Right lobe of liver (tissue), 6 donors: Measurements from ENCODE around the gene MKS1. TPM values are rescaled to one million over a fixed set of nuclear protein-coding genes. Genes with fewer than 3 reads are reported as not detected.

Source experiments
- ATAC-seq, 4 donors: fragments of 200-7000 bp; cut with Tn5 transposase; one replicate each; pipeline ENCODE4 v1.9.1; 2020; ENCODE audit warnings: mild to moderate bottlenecking in 4 of 4, moderate library complexity in 4 of 4
- DNase-seq, 3 donors: peaks; one replicate each; pipeline ENCODE4 v3.0.0-alpha.2; 2020
- H3K27ac ChIP-seq, 3 donors: fragments of 200-600 bp; one replicate each; pipeline ENCODE4 v1.8.0; 2022
- H3K27me3 ChIP-seq, 2 donors: fragments of 200-600 bp; one replicate each; pipeline ENCODE4 v1.8.0; 2022
- H3K36me3 ChIP-seq, 4 donors: fragments of 200-600 bp; sonication (generic) in 1 of 4; one replicate each; pipeline versions ENCODE4 v1.5.1 to v1.8.0; 2017 to 2022; ENCODE audit warnings: control low read depth in 1 of 4
- H3K4me1 ChIP-seq, 4 donors: fragments of 200-600 bp; sonication (generic) in 1 of 4; one replicate each; pipeline versions ENCODE4 v1.5.1 to v1.8.0; 2017 to 2022; ENCODE audit warnings: control low read depth in 1 of 4
- H3K4me3 ChIP-seq, 3 donors: fragments of 200-600 bp; one replicate each; pipeline ENCODE4 v1.8.0; 2022
- H3K9me3 ChIP-seq, 4 donors: fragments of 200-600 bp; sonication (generic) in 1 of 4; one replicate each; pipeline versions ENCODE4 v1.5.1 to v1.8.0; 2017 to 2022; ENCODE audit warnings: control low read depth in 1 of 4
- POLR2A ChIP-seq: fragments of 450-650 bp; IDR thresholded peaks from one replicate; pipeline ENCODE4 v1.6.1; 2017; ENCODE audit warnings: antibody characterized with exemption, mild to moderate bottlenecking
- WGBS: methylation state at CpG from one replicate; pipeline ENCODE4 v1.1.6; 2018; ENCODE audit warnings: low coverage, low lambda C conversion rate; ENCODE audit not compliant: insufficient coverage; ENCODE audit errors: missing lambda C conversion rate; 5-methylcytosine and 5-hydroxymethylcytosine counted together
- intact Hi-C, 2 donors: fragments of 100-400 bp; cut with DNase I; formaldehyde crosslinking; loops; one replicate each; pipeline versions ENCODE4 v1.11.2 to v1.14.1; 2022
- long read RNA-seq: library from polyadenylated mRNA; unstranded; transcript quantifications from one replicate; pipeline ENCODE4 v2.0.0, GENCODE V29; 2019
- total RNA-seq, 6 experiments: library from RNA; depleted of rRNA in 2 of 6; stranded (reverse); fragments of >200 nt in 2 of 6; fragmentation: NEBNext Ultra II Directional in 3 of 6; extraction: Animal tissue kit (Norgen Biotek cat#: 25700) in 3 of 6; gene quantifications; one replicate each; pipeline versions ENCODE4 v1.1.0 to v1.2.4, GENCODE V29; 2016 to 2023
- TF ChIP-seq, protein P1 (sequence below), 4 donors: fragments of 200-600 bp in 3 of 4; fragments of 450-650 bp in 1 of 4; IDR thresholded peaks; one replicate each; pipeline versions ENCODE4 v1.5.1 to v1.8.0; 2016 to 2022; ENCODE audit warnings: antibody characterized with exemption in 4 of 4, mild to moderate bottlenecking in 2 of 4
- donor health status: DM: no; HTN: yes; CAD: no.
- donor health status: DM: no; HTN: no; CAD: no.
- donor health status: DM: no; HTN: no; CAD: no.
- donor health status: DM: no; HTN: yes; CAD: no.
- donor health status: DM: no; HTN: yes; CAD: no.

MKS1 gene
- total RNA-seq = 1 to 10 TPM; 3.3 to 9.2 (median 7.2) TPM
- long read RNA-seq, partial matches to known transcripts = 2 of 2 reads
- long read RNA-seq, other reads (novel, unspliced or antisense) = 0 of 2 reads

DNA sequence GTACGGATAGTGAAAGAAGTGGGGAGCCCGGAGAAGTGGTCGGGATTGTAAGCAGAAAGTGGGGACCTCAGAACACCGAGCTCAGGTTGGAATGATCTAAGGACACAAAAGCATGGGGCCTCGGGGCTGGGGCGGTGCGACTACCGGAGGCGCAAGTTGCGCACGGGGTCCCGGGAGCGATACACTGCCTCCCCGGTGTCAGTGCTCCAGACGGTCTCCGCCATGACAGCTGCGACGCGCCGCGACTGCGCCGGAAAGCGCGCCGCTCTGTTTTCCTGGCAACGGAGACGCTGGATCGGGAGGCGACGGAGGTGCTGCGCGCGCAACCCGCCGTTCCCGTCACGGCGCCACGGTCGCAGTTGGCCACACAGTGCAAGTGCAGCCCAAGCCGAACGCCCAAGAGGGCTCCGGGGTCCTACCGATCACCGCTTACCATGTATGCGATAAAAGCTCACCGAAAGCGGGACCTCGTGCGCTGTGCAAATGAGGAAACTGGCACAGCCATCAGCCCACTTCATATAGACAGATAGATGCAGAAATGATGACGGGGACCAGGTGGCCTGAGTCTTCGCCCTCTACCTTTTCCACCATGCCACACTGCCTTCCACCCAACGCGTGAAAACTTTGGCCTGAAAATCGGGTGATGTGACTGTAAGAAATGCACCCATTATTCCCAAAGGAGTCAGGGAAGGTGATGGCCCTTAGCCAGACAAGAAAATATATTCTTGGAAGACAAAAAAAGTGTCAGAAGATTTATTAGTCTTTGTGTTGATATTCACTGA is at the start of gene MKS1:
MKS1 (minus strand) TSS at position 249 of the 782 bp plus-strand sequence; CDS start at position 224, 25 bp downstream.
- ATAC-seq (peak; percentile 98 to 99 (median 99)), DNase-seq (peak; percentile 94 to 96 (median 95))
- intact Hi-C loops = no loop called here
- Histone ChIP-seq H3K36me3 (no peaks in the 10 kb centered on the region), H3K27me3 (no peaks in the 10 kb centered on the region), H3K27ac (peak within 1 kb of the TSS; percentile 28 to 55 (median 36)), H3K4me3 (peak within 1 kb of the TSS; percentile 67 to 85 (median 84)), H3K9me3 (no peaks in the 10 kb centered on the region), H3K4me1 (peaks cover 0 to 3% (median 0%) of the 10 kb centered on the region in 4 donors)
- TF ChIP-seq, protein P1, sequence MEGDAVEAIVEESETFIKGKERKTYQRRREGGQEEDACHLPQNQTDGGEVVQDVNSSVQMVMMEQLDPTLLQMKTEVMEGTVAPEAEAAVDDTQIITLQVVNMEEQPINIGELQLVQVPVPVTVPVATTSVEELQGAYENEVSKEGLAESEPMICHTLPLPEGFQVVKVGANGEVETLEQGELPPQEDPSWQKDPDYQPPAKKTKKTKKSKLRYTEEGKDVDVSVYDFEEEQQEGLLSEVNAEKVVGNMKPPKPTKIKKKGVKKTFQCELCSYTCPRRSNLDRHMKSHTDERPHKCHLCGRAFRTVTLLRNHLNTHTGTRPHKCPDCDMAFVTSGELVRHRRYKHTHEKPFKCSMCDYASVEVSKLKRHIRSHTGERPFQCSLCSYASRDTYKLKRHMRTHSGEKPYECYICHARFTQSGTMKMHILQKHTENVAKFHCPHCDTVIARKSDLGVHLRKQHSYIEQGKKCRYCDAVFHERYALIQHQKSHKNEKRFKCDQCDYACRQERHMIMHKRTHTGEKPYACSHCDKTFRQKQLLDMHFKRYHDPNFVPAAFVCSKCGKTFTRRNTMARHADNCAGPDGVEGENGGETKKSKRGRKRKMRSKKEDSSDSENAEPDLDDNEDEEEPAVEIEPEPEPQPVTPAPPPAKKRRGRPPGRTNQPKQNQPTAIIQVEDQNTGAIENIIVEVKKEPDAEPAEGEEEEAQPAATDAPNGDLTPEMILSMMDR (IDR thresholded peaks at IDR 0.05) = peak; percentile 60 to 78 (median 63)
- TF ChIP-seq POLR2A = peak; percentile 54
- 2% methylated on average over 44 of the region's 56 CpGs for WGBS

DNA sequence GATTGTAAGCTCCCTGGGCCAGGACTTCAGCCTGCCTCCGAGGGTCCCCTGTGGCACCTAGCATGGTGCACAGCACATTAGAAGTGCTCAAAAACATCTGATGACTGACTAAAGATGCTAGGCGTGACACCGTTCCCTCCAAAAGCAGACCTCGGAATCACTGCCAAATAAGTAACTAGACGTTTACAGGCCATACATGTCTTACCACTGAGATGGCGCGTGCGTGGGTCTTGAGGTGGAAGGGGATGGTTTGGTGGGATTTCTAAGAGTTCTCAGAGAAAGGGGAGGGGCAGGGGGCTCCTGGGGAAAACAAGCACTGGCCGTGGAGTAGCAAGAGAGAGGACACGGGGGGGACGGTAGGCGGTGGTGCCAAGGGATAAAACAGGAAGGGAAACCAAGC is 49.3 kb upstream of the MKS1 start:
- no peak for ATAC-seq
- Histone ChIP-seq H3K4me3 (no peak overlapping the region), H3K36me3 (no peaks in the 10 kb centered on the region), H3K9me3 (no peaks in the 10 kb centered on the region), H3K27ac (no peak overlapping the region), H3K27me3 (no peaks in the 10 kb centered on the region), H3K4me1 (no peaks in the 10 kb centered on the region)
- intact Hi-C loops = no loop called here
- no peak for TF ChIP-seq POLR2A
- TF ChIP-seq, protein P1 (IDR thresholded peaks at IDR 0.05) = no peak
- WGBS = 72% methylated on average over 12 of the region's 12 CpGs
- no peak for DNase-seq

DNA sequence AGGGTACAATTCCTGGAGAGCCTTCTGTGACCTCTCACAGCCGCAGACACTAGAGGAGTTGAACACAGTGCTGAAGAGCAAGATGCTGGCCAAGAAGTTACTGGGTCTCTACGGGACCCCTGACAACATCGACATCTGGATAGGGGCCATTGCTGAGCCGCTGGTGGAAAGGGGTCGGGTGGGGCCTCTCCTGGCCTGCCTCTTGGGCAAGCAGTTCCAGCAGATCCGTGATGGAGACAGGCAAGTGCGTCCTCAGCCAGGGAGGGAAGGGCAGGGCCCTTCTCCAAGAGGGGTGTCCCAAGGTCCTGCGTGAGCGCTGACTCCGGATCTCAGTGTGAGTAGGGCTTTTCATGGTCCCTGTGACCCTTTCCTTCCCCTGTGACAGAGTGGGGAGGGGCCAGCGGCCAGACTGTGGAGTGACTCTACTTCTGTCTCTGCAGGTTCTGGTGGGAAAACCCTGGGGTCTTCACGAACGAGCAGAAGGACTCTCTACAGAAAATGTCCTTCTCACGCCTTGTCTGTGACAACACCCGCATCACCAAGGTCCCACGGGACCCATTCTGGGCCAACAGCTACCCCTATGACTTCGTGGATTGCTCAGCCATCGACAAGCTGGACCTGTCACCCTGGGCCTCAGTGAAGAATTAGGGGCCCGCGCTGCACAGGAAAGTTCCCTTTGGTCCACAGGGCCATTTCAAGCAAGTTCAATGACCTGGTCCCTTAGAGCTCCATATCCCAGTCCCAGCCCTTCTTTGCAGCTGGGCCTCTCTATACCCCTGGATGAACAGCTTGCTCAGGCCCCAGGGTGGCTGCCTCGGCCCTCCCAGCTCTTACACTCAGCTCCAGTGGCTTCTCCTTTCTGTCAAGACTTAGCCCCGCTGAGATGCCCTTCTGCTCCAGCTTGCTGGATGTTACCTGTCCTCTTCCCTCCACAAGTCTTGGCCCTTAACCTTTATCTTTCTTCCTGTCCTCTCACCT is 48.6 kb upstream of the MKS1 start:
- 78% methylated on average over 2 of the region's 22 CpGs for WGBS
- intact Hi-C loops = no loop called here

More for the DNA sequence above, 48.6 kb upstream of the MKS1 start:
- Histone ChIP-seq H3K27me3 (no peaks in the 10 kb centered on the region), H3K36me3 (no peaks in the 10 kb centered on the region), H3K4me3 (no peak overlapping the region), H3K27ac (no peak overlapping the region), H3K9me3 (no peaks in the 10 kb centered on the region), H3K4me1 (no peaks in the 10 kb centered on the region)
- TF ChIP-seq POLR2A = no peak
- TF ChIP-seq, protein P1 (IDR thresholded peaks at IDR 0.05) = no peak
- ATAC-seq = no peak
- no peak for DNase-seq
